Midbrain (tissue), 1 donor: ENCODE measurements around the gene SEPTIN7.
A peak's percentile ranks its signal among the peaks of the same experiment; 100 is the strongest.

ENCODE experiments used
- DNase-seq: peaks from one replicate; lab custom pipeline; 2025; lab: John Stamatoyannopoulos, UW

The SEPTIN7 gene

DNA sequence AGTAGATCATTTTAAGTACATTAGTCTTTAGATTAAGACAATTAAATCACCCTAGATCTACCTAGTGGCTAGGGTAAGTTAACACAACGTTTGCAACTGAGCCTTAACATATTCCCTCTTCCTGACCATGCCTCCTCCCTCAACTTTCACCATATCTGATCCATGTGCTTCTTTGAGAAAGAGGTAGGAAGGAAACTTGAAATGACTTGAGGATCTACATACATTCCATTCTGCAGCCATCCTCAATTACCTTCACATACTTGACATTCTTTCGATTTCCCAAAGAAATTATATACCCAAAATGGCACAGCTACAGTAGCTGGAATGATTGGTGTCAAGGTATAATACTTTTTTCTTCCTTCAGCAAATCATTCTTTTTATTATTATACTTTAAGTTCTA is 12.9 kb upstream of the SEPTIN7 start:
- no peak for DNase-seq

DNA sequence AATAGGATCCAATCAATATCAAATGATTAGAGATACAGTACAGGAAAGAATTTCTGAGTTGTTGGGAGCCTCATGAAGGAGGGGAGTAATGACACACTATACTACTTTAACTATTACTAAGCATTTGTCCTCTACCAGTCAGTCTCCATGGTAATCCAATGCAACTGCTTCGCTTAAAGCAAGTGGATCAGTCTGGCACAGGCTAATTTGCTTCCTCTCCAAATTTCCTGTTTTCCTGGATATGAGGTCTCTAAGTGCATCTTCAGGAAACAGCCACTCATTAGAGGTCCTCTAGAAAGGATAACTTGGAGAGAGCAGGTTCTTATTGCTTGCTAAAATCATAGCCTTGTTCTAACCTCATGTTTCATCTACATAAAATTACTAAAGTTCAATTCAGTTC is 8.4 kb upstream of the SEPTIN7 start:
- no peak for DNase-seq

DNA sequence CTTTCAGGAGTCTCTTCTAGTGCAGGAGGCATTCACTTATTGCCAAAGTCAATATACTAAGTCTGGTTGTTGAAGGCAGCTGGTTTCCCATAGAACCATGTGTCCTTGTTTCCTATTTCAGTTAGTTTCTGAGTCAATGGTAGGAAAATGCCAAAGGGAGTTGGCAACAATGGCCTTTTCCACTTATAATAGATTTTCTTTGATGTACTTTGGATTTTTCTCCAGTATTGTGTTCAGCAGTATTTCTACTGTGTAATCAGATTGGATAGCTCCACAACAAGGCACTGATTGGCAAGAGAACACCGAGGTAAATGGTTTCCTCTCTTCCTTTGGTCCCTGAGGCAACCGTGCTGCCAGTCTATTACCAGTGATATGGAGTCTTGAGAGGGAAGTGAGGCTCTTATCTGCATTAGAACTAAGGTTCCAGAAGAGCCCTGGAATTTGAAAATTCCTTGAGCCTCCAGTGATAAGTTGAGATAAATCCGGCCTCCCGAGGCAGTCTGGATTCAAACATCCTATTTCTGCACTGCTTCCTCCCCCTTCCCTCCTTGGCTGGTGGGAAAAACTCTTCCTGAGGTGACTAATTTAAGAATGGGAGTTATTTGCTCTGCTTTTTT is 7.9 kb upstream of the SEPTIN7 start:
- DNase-seq: no peak

DNA sequence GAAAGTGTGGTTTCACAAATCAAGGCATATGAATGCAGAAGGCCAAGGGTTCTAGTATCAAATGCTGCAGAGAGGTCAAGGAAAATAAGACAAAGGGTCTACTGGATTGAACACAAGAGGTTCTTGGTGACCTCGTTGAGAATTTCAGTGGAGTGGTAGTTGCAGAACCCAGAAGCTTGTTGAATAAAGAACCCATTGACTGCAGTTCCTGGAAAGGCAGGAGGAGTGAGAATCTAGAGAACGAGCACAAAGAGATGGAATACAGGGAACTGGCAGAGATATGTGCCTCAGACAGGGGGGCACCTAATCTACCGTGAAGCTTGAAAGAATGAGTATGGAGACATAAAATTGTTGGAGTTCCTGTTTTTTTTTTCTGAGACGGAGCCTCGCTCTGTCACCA is 3.5 kb upstream of the SEPTIN7 start:
- no peak for DNase-seq

DNA sequence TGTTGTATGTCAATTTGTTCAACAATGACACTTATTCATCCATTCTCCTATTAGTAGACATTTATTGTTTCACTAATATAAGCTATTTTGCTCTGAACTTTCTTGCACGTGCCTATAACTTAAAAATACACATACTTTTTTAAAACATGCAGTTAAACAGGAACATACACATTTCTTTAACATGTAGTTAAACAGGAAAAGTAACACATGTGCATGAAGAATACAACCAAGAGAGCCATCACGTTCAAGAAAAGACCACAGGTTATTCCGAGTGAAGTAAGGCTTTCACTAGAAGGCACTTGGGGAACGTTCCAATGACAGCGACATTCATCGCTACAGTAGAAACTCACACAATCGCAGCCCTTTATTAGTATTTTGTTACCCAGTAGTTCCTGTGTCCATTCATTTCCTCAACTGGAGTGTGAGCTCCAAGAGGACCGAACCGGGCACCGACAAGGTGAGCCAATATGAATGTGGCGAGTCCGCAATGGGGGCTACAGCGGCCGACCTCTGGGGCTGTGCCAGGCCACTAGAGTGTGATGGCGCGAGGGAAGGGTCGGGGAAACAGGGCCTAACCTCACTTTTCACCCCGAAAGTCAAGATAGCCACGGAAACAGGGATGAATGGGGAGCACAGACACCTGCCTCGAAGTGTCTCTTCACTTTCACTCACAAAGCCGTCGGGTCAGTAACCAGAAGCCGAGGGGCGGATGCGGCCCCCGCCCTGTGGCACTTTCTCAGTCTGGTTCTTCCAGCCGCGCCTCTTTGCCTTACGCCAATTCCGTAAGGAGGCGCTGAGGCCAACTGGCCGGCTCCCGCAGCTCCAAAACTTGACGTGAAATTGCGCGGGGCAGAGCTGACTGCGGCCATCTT is 775 bp upstream of the SEPTIN7 start:
- peak; percentile 96 for DNase-seq

DNA sequence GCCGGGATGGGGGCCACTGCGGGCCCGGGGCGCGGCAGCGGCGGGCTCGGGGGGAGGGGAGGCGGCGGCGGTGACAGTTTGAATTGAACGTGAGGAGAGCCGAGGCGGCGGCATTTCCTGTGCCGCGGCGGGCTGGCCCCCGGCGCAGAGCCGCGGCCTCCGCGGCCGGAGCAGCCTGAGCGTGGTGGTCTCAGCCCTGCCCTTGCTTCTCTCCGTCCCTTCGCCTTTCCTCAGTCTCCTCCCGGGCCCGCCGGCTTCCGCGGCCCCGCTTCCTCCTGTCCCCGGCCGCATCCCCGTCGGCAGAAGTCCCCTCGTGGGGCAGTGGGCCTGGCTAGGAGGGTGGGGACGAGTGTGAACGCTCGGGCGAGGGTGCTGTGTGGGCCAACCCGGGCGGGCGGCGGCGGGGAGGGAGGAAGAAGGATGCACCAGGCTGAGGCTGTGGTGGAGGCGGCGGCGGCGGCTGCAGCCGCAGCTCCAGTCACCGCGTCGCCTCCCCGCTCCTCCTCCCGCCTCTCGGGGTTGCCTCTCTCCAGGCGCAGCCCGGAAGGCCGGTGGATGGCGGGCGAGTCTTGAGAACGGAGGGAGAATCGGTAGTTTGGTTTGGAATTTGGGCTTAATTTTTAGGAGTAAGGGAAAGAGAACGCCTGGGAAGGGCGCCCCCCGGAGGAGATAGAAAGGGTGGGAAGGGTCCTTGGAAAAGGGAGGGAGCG is 690 bp downstream of the SEPTIN7 start:
- peak; percentile 71 for DNase-seq

DNA sequence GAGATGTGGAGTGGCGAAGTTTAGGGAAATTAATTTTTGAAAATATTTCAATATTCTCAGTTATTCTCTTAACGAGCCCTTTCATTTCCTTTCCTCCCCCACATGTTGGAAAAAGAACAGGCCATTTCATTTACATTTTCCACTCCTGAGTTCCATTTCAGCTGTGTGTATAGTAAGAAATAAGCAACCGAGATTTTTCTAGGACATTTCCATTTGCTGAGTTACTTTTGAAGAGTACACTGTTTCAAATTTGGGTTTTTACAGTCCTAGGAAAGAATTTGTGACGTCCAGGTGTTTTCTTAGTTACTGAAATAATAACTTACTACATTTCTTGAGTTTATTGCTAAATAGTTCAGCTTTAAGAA is 1.2 kb downstream of the SEPTIN7 start:
- DNase-seq: no peak

DNA sequence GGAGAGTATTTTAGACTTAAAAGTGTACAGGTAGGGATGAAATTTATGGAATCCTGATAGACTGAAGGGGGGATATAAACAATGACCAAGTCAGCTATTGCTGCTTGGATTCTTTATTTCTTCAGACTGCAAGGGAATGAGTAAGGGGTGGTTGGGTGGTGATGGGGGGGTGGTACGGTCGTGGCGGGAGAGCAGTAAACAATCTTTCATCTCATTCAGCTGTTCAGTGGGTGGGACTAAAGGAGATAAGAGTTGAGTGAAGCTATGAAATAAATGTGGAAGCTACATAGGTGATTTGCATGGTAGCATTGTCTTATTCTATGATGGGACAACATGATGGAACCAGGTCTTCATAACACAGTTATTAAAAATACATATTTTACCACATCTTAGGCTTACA is 1.8 kb downstream of the SEPTIN7 start:
- no peak for DNase-seq

DNA sequence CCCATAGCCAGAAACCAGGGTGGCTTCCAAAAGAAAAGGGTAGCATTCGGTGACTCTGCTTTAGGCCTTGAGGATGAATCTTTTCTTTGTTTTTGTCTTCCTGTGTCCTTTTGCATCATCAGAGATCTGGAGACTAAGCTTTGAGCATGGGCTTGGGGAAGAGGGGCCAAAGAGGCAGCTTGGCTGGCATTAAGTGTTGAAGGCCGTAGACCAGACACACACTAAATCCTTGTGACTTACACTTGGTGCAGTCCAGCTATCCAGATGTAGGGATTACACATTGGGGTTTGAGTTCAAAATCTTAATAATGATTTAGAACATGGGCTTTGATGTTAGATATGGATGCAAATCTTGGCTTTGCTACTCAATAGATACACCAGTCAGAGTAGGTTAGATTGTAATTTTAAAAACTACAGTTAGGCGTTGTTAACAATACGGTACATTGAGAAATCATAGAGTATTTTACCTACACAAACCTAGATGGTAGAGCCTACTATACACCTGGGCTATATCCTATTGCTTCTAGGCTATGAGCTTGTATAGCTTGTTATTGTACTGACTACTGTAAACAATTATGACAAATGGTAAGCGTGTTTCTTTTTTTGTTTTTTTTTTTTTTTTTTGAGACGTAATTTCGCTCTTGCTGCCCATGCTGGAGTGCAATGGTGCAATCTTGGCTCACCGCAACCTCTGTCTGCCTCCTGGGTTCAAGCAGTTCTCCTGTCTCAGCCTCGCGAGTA is 3.5 kb downstream of the SEPTIN7 start:
- no peak for DNase-seq

DNA sequence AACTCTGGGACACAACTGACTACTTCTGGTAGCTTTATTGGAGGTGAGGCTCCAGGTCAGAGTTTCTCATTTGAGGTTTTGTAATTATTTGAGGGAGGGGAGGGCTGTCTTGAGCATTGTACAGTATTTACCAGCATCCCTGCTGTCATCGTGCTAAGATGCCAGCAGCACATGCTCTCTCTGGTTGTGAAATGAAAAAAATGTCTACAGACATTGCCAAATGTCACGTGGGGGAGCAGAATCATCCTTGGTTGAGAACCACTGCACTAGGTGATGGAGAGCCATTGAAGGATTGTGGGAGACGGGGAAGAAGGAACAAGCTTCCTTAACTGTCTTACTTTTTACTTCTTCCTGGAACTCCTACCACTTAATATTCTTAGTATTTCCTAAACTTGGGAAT is 5.0 kb downstream of the SEPTIN7 start:
- DNase-seq: no peak

DNA sequence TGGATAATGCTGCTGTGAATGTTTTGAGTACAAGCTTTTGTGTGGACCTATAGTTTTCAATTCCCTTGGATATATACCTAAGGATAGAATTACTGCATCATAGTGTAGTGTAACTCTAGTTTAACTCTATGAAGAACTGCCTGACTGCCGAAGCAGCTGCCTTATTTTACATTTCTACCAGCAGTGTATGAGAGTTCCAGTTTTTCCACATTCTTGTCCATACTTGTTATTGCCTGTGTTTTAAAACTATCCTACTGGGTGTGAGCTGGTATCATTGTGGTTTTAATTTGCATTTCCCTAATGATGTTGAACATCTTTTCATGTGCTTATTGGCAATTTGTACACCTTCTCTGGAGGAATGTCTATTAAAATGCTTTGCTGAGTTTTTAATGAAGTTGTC is 15.7 kb downstream of the SEPTIN7 start:
- DNase-seq: no peak

DNA sequence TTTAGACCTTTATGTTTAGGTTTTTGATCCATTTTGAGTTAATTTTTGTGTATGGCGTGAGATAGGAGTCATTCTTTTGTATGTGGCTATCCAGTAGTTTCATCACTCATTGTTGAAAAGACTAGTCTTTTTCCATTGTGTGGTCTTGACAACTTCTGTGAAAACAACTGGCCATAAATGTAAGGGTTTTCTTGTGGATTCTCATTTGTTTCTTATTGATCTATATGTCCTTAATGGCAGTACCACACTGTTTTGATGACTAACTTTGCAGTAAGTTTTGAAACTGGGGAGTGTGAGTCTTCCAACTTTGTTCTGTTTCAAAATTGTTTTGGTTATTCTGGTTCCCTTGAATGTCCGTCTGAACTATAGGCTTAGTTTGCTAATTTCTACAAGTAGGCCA is 16.3 kb downstream of the SEPTIN7 start:
- DNase-seq: no peak

DNA sequence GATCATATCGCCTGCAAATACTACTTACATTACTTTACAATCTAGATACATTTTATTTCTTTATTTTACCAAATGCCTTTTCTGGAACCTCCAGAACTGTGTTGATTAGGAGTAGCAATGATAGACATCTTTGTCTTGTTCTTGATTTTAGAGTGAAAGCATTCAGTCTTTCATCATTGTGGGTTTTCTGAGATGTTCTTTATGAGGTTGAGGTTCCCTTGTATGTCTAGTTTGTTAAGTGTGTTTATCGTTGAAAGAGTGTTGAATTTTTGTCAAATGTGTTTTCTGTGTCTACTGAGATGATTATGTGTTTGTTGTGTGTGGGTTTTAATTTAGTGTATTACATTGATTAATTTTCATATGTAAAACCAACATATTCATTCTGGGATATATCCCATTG is 17.1 kb downstream of the SEPTIN7 start:
- DNase-seq: no peak

DNA sequence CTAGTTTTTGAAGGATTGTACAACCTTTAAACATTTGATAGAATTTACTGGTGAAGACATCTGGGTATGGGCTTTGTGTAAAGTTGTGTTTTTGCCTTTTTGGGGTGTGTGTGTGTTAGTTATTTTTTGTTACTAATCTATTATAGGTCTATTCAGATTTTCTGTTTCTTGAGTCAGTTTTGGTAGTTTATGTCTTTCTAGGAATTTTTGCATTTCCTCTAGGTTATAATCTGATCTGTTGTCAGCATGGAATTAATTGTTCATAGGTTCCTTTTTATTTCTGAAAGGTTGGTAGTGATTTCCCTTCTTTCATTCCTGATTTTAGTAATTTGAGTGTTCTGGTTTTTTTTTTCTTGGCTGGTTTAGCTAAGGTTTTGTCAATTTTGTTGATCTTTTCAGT is 17.7 kb downstream of the SEPTIN7 start:
- no peak for DNase-seq

DNA sequence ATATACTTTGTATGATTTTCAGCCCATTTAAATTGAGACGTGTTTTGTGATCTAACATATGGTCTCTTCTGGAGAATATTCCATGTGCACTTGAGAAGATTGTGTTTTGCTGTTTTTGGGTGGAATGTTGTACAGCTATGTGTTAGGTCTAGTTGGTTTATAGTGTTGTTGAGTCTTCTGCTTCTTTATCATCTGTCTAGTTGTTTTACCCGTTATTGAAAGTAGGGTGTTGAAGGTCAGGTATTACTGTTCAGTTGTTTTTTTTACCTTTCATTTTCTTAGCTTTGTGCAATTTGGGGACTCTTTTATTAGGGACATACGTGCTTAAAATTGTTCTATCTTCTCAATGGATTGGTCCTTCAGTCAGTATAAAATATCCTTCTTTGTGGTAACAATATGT is 18.5 kb downstream of the SEPTIN7 start:
- no peak for DNase-seq

DNA sequence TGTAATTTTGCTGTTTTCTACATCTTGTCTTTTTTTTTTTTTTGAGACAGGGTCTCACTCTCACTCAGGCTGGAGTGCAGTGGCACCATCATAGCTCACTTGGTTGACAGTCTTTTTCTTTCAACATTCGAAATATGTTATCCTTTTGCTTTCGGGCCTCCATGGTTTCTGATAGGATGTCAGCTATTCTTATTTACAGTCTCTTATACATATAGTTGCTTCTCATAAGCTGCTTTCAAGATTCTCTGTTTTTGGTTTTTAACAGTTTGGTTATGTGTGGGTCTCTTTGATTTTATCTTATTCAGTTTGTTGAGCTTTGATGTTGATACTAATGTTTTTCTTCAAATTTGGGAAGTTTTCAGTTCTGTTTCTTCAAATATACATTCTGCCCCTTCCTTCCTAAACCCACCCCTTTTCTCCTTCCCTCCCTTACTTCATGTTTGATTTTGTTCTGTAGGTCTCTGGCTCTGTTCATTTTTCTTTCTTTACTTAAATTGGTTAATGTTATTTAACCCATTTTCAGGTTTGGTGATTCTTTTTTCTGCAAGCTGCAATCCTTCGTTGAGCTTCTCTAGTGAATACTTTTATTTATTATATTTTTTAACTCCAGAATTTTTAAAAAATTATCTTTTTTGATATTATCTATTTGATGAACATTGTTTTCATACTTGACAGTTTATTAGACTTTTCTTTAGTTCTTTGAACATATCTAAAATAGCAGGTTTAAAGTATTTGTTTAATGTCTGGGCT is 19.3 kb downstream of the SEPTIN7 start:
- no peak for DNase-seq

DNA sequence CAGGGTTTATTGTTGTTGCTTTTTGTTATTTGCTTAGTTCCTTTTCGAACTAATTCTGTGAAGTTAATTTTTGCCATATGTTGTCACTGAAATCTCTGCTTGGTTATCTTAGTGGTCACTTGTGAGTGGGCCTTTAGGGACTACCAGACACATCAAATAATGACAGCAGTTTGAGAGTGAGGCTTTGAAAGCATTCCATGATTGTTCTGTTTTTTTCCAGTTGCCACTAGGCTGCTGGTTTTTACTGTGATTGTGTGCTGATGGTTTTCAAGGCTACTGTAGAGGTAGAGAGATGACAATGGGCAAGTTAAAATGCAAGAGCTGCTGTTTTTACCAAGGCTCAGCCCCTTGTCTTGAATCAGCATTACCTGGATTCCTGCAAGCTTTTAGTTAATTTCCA is 20.0 kb downstream of the SEPTIN7 start:
- no peak for DNase-seq

DNA sequence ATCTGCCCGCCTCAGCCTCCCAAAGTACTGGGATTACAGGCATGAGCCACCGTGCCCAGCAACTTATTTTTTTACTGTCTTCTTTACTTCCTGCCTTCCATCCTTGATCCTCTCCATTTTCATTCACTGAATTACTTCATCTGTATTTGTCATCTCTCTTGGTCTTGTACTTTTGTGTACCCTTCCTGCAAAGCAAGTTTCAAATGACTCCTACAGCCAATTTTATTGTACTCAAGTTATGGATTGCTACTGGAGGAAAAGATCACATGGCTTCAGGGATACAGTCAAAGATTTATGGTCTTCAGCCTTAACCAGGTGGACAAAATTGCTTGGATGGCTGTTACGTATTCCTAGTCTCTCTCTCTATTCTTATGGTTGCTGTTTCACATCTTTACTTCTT is 22.6 kb downstream of the SEPTIN7 start:
- DNase-seq: no peak

DNA sequence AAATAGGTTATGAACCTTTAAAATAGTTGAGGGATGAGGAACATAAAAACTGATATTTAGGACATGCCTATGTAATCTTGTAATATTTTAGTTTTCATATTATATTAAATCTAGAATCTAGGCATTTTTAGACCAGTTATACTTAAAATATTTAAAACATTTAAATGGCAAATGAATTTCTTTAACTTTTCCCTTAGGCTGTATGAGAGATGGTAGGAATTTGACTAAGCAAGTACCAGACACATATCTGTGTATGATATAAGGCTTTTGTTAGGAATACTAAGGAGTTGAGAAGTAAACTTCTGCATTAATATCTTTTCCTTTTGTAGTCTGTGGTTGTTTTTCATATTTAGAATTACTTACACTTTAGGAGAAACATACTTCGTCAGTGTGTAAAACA is 25.1 kb downstream of the SEPTIN7 start:
- DNase-seq: no peak

DNA sequence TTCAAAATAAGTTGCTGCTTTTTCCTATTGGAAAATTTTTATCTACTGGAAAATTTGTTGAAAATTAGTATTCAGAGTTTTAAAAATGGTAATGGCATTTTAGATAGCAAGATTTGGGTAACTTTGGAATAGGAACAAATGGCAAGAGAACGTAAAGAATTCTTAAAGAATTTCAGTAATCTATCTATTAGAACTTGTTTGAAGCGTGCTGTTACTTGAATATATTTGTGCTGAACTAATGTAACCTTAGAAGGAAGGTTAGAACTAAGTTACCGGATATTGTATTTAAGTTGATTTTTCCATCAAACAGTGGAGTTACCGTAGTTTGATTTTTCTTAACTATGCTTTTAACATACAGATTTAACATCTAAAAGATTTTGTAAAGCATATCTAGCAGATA is 25.9 kb downstream of the SEPTIN7 start:
- no peak for DNase-seq

DNA sequence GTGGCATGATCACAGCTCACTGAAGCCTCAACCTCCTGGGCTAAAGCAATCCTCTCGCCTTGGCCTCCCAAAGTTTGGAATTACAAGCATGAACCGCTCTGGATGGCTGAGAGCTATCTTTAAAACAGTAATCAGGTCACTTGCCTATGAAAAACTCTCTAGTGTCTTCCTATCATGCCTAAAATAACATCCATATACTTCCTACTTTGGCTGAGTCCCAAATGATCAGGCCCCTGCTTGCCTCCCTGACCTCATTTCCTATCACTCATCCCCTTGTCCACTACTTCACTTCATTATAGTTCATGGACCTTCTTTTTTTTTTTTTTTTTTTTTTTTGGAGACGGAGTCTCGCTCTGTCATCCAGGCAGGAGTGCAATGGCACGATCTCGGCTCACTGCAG is 28.0 kb downstream of the SEPTIN7 start:
- DNase-seq: no peak

DNA sequence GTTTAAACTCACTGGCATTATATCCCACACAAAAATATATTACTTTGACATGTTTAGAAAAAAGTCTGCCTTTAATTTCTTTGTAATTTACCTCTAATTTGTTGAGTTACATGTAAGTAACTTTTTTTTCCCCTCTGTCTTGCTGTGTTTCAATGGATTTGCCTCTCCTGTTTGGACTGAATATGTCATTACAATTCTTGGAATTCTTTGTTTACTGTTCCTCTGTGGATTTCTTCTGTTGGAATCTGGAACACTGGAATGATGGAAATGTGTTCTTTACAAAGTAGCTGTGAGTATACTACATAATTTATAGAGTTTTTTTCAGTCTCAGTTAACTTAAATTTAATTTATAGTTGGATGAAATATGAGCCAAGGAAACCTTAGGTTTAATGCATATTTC is 30.4 kb downstream of the SEPTIN7 start:
- no peak for DNase-seq
